IMR-90 (cell line): ENCODE data around the gene ZNF556. TPM values are rescaled to one million over a fixed set of nuclear protein-coding genes. Genes with fewer than 3 reads are reported as not detected.

ENCODE experiments used
- ATAC-seq: fragments of 200-7000 bp; cut with Tn5 transposase; 2 replicates; pipeline ENCODE4 v1.9.1; 2020; ENCODE audit warnings: low read depth, mild to moderate bottlenecking, moderate library complexity
- BruUV-seq: library from RNA; stranded (reverse); fragments of 400-500 nt; replicated peaks from 2 replicates; lab custom pipeline; 2021; lab: Mats Ljungman, UMichigan
- CTCF ChIA-PET: fragments of 300-600 bp; formaldehyde crosslinking; extraction: SDS; loops from one replicate; lab custom pipeline; 2021; ENCODE audit warnings: antibody characterized with exemption; lab: Yijun Ruan, JAX
- POLR2A ChIA-PET: fragments of 300-600 bp; sonication (Branson Sonifier 250); formaldehyde crosslinking; loops from one replicate; lab custom pipeline; 2022; ENCODE audit warnings: antibody characterized with exemption; ENCODE audit not compliant: unreplicated experiment; lab: Charles Lee
- DNase-seq: peaks from one replicate; pipeline ENCODE4 v3.0.0; 2013
- H2AFZ ChIP-seq: replicated peaks from 2 replicates; pipeline ENCODE3; 2013; ENCODE audit warnings: low read length, mild to moderate bottlenecking; ENCODE audit not compliant: poor library complexity
- H2AK5ac ChIP-seq: 2 replicates; pipeline ENCODE4 v1.6.1; 2013; ENCODE audit warnings: low read depth, low read length, inconsistent platforms
- H2AK9ac ChIP-seq: replicated peaks from 2 replicates; pipeline ENCODE3; 2013; ENCODE audit warnings: mild to moderate bottlenecking, low read depth, low read length, moderate library complexity; ENCODE audit not compliant: poor library complexity
- H2BK120ac ChIP-seq: 2 replicates; pipeline ENCODE4 v1.6.1; 2013; ENCODE audit warnings: low read depth, low read length, inconsistent platforms
- H2BK15ac ChIP-seq: 3 replicates; pipeline ENCODE4 v1.6.1; 2013; ENCODE audit warnings: low read depth, low read length, inconsistent platforms
- H2BK20ac ChIP-seq: 2 replicates; pipeline ENCODE4 v1.6.1; 2013; ENCODE audit warnings: low read depth, mild to moderate bottlenecking, inconsistent platforms, low read length, moderate library complexity
- H2BK5ac ChIP-seq: 2 replicates; pipeline ENCODE4 v1.6.1; 2013; ENCODE audit warnings: mild to moderate bottlenecking, low read depth, low read length, inconsistent platforms; ENCODE audit not compliant: poor library complexity, severe bottlenecking
- H3K14ac ChIP-seq: replicated peaks from 2 replicates; pipeline ENCODE4 v1.6.1; 2013; ENCODE audit warnings: low read depth, low read length, inconsistent platforms
- H3K18ac ChIP-seq: 2 replicates; pipeline ENCODE4 v1.6.1; 2013; ENCODE audit warnings: low read depth, low read length, control low read depth
- H3K23ac ChIP-seq: 2 replicates; pipeline ENCODE4 v1.6.1; 2013; ENCODE audit warnings: low read depth, low read length, inconsistent platforms
- H3K27ac ChIP-seq: 2 replicates; pipeline ENCODE4 v1.5.1; 2013; ENCODE audit warnings: mild to moderate bottlenecking, control low read depth, low read length; ENCODE audit not compliant: insufficient read depth
- H3K27me3 ChIP-seq: 2 replicates; pipeline ENCODE4 v1.6.1; 2013; ENCODE audit warnings: low read length; ENCODE audit not compliant: control insufficient read depth, insufficient read depth
- H3K36me3 ChIP-seq: 2 replicates; pipeline ENCODE4 v1.6.1; 2013; ENCODE audit warnings: low read length, mixed read lengths; ENCODE audit not compliant: control insufficient read depth, insufficient read depth
- H3K4ac ChIP-seq: 2 replicates; pipeline ENCODE4 v1.6.1; 2013; ENCODE audit warnings: low read depth, low read length, inconsistent platforms
- H3K4me1 ChIP-seq: 2 replicates; pipeline ENCODE4 v1.6.1; 2013; ENCODE audit warnings: low read length, mixed read lengths; ENCODE audit not compliant: control insufficient read depth, insufficient read depth
- H3K4me2 ChIP-seq: 2 replicates; pipeline ENCODE4 v1.6.1; 2013; ENCODE audit warnings: low read depth, mild to moderate bottlenecking, control low read depth, low read length, moderate library complexity
- H3K4me3 ChIP-seq: 2 replicates; pipeline ENCODE4 v1.5.1; 2013; ENCODE audit warnings: low read depth, mild to moderate bottlenecking, control low read depth, low read length, moderate library complexity; ENCODE audit not compliant: insufficient read depth
- H3K56ac ChIP-seq: 2 replicates; pipeline ENCODE4 v1.6.1; 2013; ENCODE audit warnings: low read length, inconsistent platforms; ENCODE audit not compliant: insufficient read depth; ENCODE audit errors: extremely low read depth
- H3K79me1 ChIP-seq, 2 experiments: 2 replicates each; pipeline ENCODE4 v1.6.1; 2013; ENCODE audit warnings: low read length in 2 of 2, inconsistent platforms in 1 of 2, low read depth in 1 of 2
- H3K9ac ChIP-seq: 2 replicates; pipeline ENCODE4 v1.6.1; 2013; ENCODE audit warnings: low read depth, low read length, control low read depth
- H3K9me1 ChIP-seq: 2 replicates; pipeline ENCODE4 v1.6.1; 2013; ENCODE audit warnings: low read length, inconsistent platforms; ENCODE audit not compliant: insufficient read depth
- H3K9me3 ChIP-seq: 2 replicates; pipeline ENCODE4 v1.6.1; 2013; ENCODE audit warnings: low read length; ENCODE audit not compliant: control insufficient read depth, insufficient read depth
- H4K20me1 ChIP-seq: 2 replicates; pipeline ENCODE4 v1.6.1; 2013; ENCODE audit warnings: low read length, inconsistent platforms; ENCODE audit not compliant: insufficient read depth
- H4K5ac ChIP-seq: 2 replicates; pipeline ENCODE4 v1.6.1; 2013; ENCODE audit warnings: mild to moderate bottlenecking, low read depth, low read length, control low read depth
- H4K8ac ChIP-seq, 2 experiments: 2 replicates each; pipeline ENCODE4 v1.6.1; 2013; ENCODE audit warnings: low read depth in 2 of 2, low read length in 2 of 2, control low read depth in 1 of 2, inconsistent platforms in 1 of 2
- H4K91ac ChIP-seq: 2 replicates; pipeline ENCODE4 v1.6.1; 2013; ENCODE audit warnings: low read depth, low read length, inconsistent platforms; ENCODE audit not compliant: insufficient read depth
- BHLHE40 ChIP-seq: fragments of 150-350 bp; IDR thresholded peaks from 2 replicates; pipeline ENCODE4 v1.6.1; 2016; ENCODE audit warnings: mild to moderate bottlenecking, low read depth, low read length
- FOS ChIP-seq: fragments of 150-350 bp; IDR thresholded peaks from 2 replicates; pipeline ENCODE4 v1.6.1; 2016; ENCODE audit warnings: low read depth, low read length
- POLR2A ChIP-seq: IDR thresholded peaks from 2 replicates; pipeline ENCODE4 v1.6.1; 2012; ENCODE audit warnings: mild to moderate bottlenecking, low read depth, low read length
- WGBS, 2 experiments: methylation state at CpG; one replicate each; pipeline versions ENCODE4 v1.1.5 to v1.1.7; 2013; ENCODE audit warnings: missing lambda C conversion rate in 2 of 2; ENCODE audit not compliant: insufficient read length in 1 of 2; ENCODE audit errors: extremely low coverage in 2 of 2; 5-methylcytosine and 5-hydroxymethylcytosine counted together
- dilution Hi-C: fragments of 300-500 bp; cut with HindIII; formaldehyde crosslinking; loops from one replicate; pipeline ENCODE4 v1.14.3; 2018; ENCODE audit warnings: low sequenced_read_pairs; ENCODE audit not compliant: unreplicated experiment
- in situ Hi-C: fragments of 300-500 bp; cut with MboI; formaldehyde crosslinking; loops from 3 replicates; pipeline ENCODE4 v1.14.3; 2019; ENCODE audit warnings: low sequenced_read_pairs, inconsistent platforms, mixed read lengths
- intact Hi-C: fragments of 100-400 bp; cut with micrococcal nuclease; formaldehyde crosslinking; loops from 2 replicates; pipeline ENCODE4 v1.10.0; 2022
- polyA plus RNA-seq, 3 experiments: library from polyadenylated mRNA; depleted of rRNA; stranded (reverse); fragments of >200 nt; gene quantifications; 2 replicates each; pipeline ENCODE4 v1.2.3, GENCODE V29; 2012; ENCODE audit warnings: low replicate concordance in 1 of 3
- total RNA-seq: library from RNA; depleted of rRNA; stranded (reverse); fragments of >200 nt; gene quantifications from 2 replicates; pipeline ENCODE4 v1.2.3, GENCODE V29; 2012

Gene ZNF556
- total and polyA plus RNA-seq, 2 of the 4 experiments (the other 2 are of a cell fraction): not detected

GRCh38 chr19:2863816-2864215 is 3.3 kb upstream of the ZNF556 start:
- WGBS, 2 experiments: 67% methylated on average over 6 of the region's 10 CpGs; no CpG with 5 or more reads in 1 of the 2 experiments
- H3K27me3 ChIP-seq: no peaks in the 10 kb centered on the region
- no peaks in the 10 kb centered on the region for H3K9me1 ChIP-seq
- H3K27ac ChIP-seq: no peak overlapping the region
- H3K4me2 ChIP-seq: no peak overlapping the region
- H4K8ac ChIP-seq: no peak overlapping the region
- H3K23ac ChIP-seq: no peak overlapping the region
- ChIA-PET POLR2A (no interaction called here), CTCF (interaction anchor here (0.6 kb wide), 1 partner anchor 232 kb away, joined by 3 read pairs; no protein-coding TSS in a partner anchor)
- no peak overlapping the region for H2BK20ac ChIP-seq
- no peak overlapping the region for H2BK15ac ChIP-seq
- H3K36me3 ChIP-seq: no peaks in the 10 kb centered on the region
- H4K20me1 ChIP-seq: no peaks in the 10 kb centered on the region
- H4K5ac ChIP-seq: no peak overlapping the region
- no peak overlapping the region for H2BK5ac ChIP-seq
- DNase-seq (no peak), ATAC-seq (no peak)
- TF ChIP-seq FOS (no peak), POLR2A (no peak), BHLHE40 (no peak)
- peaks cover 25% of the 10 kb centered on the region for H3K9me3 ChIP-seq
- no peak overlapping the region for H3K4me3 ChIP-seq
- H3K56ac ChIP-seq: no peak overlapping the region
- intact Hi-C loops: no loop called here
- H3K79me1 ChIP-seq: no peaks in the 10 kb centered on the region
- no peaks in the 10 kb centered on the region for H3K4me1 ChIP-seq
- H3K4ac ChIP-seq: no peak overlapping the region
- H2BK120ac ChIP-seq: no peak overlapping the region
- no TSS peak for BruUV-seq
- H2AK5ac ChIP-seq: no peak overlapping the region
- H3K14ac ChIP-seq: no peak overlapping the region
- dilution Hi-C loops: no loop called here
- in situ Hi-C loops: loop anchor here (10.0 kb wide), 1 partner anchor 199 kb away; no protein-coding TSS in a partner anchor
- no peak overlapping the region for H3K18ac ChIP-seq
- H2AFZ ChIP-seq: no peak overlapping the region
- no peak overlapping the region for H4K91ac ChIP-seq
- no peak overlapping the region for H3K9ac ChIP-seq
- no peak overlapping the region for H2AK9ac ChIP-seq
